Hematopoietic multipotent progenitor cell treated with erythropoietin and hydrocortisone succinate and interleukin-3 and kit ligand, for 17 days (in vitro differentiated cells): ENCODE data around the gene ANXA8L1.
"Not testable (repeated sequence)": the region's sequence is repeated elsewhere in the genome, so short reads cannot be mapped to it uniquely, and the experiment has no call there.

Experiments
- DNase-seq: peaks from one replicate; pipeline ENCODE4 v3.0.0-alpha.2; 2015; ENCODE audit warnings: low spot score

ANXA8L1 gene

GRCh38 chr10:46398212-46398886 lies 22.8 kb downstream of the ANXA8L1 start:
- not testable (repeated sequence) for DNase-seq

- not testable (repeated sequence) for DNase-seq
Measured at GRCh38 chr10:46409556-46409955, 34.0 kb downstream of the ANXA8L1 start.

GRCh38 chr10:46411123-46411522 lies 35.5 kb downstream of the ANXA8L1 start:
- not testable (repeated sequence) for DNase-seq

- not testable (repeated sequence) for DNase-seq
Measured at GRCh38 chr10:46412665-46413064, 37.1 kb downstream of the ANXA8L1 start.

- DNase-seq, result not testable (repeated sequence)
Measured at GRCh38 chr10:46415291-46415690, 39.7 kb downstream of the ANXA8L1 start.

GRCh38 chr10:46418283-46418682 lies 42.7 kb downstream of the ANXA8L1 start:
- DNase-seq, result not testable (repeated sequence)

GRCh38 chr10:46419570-46420379 lies 44.2 kb downstream of the ANXA8L1 start:
- not testable (repeated sequence) for DNase-seq

GRCh38 chr10:46423550-46423949 lies 48.0 kb downstream of the ANXA8L1 start:
- not testable (repeated sequence) for DNase-seq

- DNase-seq, result not testable (repeated sequence)
Measured at GRCh38 chr10:46440942-46441341, 65.4 kb downstream of the ANXA8L1 start.
